GM19324 (cell line): ENCODE measurements around the gene MEST.
"Not testable (repeated sequence)": the region's sequence is repeated elsewhere in the genome, so short reads cannot be mapped to it uniquely, and the experiment has no call there.

Source experiments
- ATAC-seq: cut with Tn5 transposase; IDR thresholded peaks from one replicate; pipeline ENCODE4 v1.9.1; 2021; ENCODE audit warnings: mild to moderate bottlenecking, moderate library complexity; ENCODE audit not compliant: unreplicated experiment, low FRiP score

The MEST gene

GRCh38 chr7:130483031-130483430 lies 8.9 kb upstream of the MEST start:
- no peak for ATAC-seq

GRCh38 chr7:130485734-130486113 lies 6.2 kb upstream of the MEST start:
- ATAC-seq, result no peak

- ATAC-seq, result no peak
These were observed 5.6 kb upstream of the MEST start for GRCh38 chr7:130486114-130486953.

GRCh38 chr7:130486954-130487436 lies 4.9 kb upstream of the MEST start:
- ATAC-seq, result no peak

GRCh38 chr7:130488392-130489139 lies 3.3 kb upstream of the MEST start:
- ATAC-seq, result no peak

- no peak for ATAC-seq
These were observed 2.5 kb upstream of the MEST start for GRCh38 chr7:130489140-130489983.

- no peak for ATAC-seq
These were observed 1.5 kb upstream of the MEST start for GRCh38 chr7:130490311-130490791.

GRCh38 chr7:130490888-130491804 lies 739 bp upstream of the MEST start:
- ATAC-seq, result no peak

- ATAC-seq, result no peak
These were observed 814 bp downstream of the MEST start for GRCh38 chr7:130492523-130493274.

- ATAC-seq, result no peak
These were observed 1.5 kb downstream of the MEST start for GRCh38 chr7:130493275-130493873.

GRCh38 chr7:130494431-130494858 lies 2.6 kb downstream of the MEST start:
- no peak for ATAC-seq

- no peak for ATAC-seq
These were observed 8.6 kb downstream of the MEST start for GRCh38 chr7:130500463-130500862.

- ATAC-seq, result no peak
These were observed 9.0 kb downstream of the MEST start for GRCh38 chr7:130500910-130501309.

- ATAC-seq, result no peak
These were observed 13.9 kb downstream of the MEST start for GRCh38 chr7:130505753-130506152.

GRCh38 chr7:130506358-130506757 lies 14.5 kb downstream of the MEST start:
- no peak for ATAC-seq

- ATAC-seq, result not testable (repeated sequence)
These were observed 20.2 kb downstream of the MEST start for GRCh38 chr7:130512038-130512437.

GRCh38 chr7:130513447-130513846 lies 21.6 kb downstream of the MEST start:
- no peak for ATAC-seq

GRCh38 chr7:130515315-130516040 lies 23.6 kb downstream of the MEST start:
- ATAC-seq, result no peak
